ENCODE results near the gene HP. TPM values are rescaled to one million over a fixed set of nuclear protein-coding genes. Genes with fewer than 3 reads are reported as not detected.

The HP gene
- total and polyA plus RNA-seq, 2 donors (not counting 1 experiment from before 2014, with no cell fraction given): not detected

DNA sequence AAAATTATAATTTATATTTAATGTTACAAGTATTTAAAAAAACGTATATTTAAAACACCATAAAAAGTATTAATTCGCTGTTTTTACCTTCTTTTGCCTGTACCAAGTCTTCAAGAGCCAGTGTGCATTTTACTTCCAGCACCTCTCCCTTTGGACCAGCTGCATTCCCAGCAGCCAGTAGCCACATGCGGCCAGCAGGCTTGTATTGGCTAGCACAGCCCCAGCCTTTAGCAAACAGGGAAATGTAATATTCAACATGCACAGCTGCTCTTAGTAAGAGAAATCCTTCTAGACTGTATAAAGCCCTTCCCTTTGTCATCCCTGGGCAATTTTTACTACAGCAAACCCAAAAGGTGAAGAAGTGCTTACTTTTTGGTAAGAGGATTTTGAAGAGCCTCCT is 39.2 kb upstream of the HP start:
- Histone ChIP-seq H3K4me3 (ENCODE audit: control extremely low read depth in 1 of 5, extremely low read depth in 1 of 5, insufficient read depth in 1 of 5, low read depth in 2 of 5, low read length in 4 of 5) (no peak overlapping the region), H3K27ac (ENCODE audit: low read length in 2 of 2) (no peak overlapping the region), H3K27me3 (replicated peaks in 1 of 4; ENCODE audit: control extremely low read depth in 1 of 4, control insufficient read depth in 3 of 4, insufficient read depth in 4 of 4, low read length in 3 of 4) (no peaks in the 10 kb centered on the region), H3K9me3 (ENCODE audit: control extremely low read depth in 1 of 3, control insufficient read depth in 2 of 3, insufficient read depth in 1 of 3, low read length in 2 of 3) (no peaks in the 10 kb centered on the region), H3K79me2 (ENCODE audit: control insufficient read depth, insufficient read depth, low read length) (peaks cover 1% of the 10 kb centered on the region), H2AFZ (ENCODE audit: insufficient read depth, low read depth, low read length, poor library complexity, severe bottlenecking) (no peak overlapping the region), H4K20me1 (ENCODE audit: control insufficient read depth, insufficient read depth, low read length, poor library complexity, severe bottlenecking) (no peaks in the 10 kb centered on the region), H3K4me1 (ENCODE audit: control insufficient read depth in 2 of 2, insufficient read depth in 2 of 2, low read length in 2 of 2) (no peaks in the 10 kb centered on the region), H3K9ac (ENCODE audit: low read length) (no peak overlapping the region), H3K4me2 (replicated peaks; ENCODE audit: low read depth, low read length, poor library complexity, severe bottlenecking) (no peak overlapping the region), H3K36me3 (replicated peaks in 1 of 2; ENCODE audit: control extremely low read depth in 1 of 2, control insufficient read depth in 1 of 2, extremely low read depth in 1 of 2, insufficient read depth in 2 of 2, low read length in 1 of 2) (peaks cover 0 to 58% of the 10 kb centered on the region in 2 experiments)
- Mint-ChIP-seq H3K27me3 (no peaks in the 10 kb centered on the region), H3K9me3 (ENCODE audit: insufficient read depth) (no peaks in the 10 kb centered on the region), H3K4me1 (peaks cover 5% of the 10 kb centered on the region), H3K27ac (no peak overlapping the region), H3K4me3 (no peak overlapping the region)
- POLR2A ChIA-PET: no interaction called here
- 100% methylated on average over 1 of the region's 3 CpGs for WGBS (ENCODE audit: insufficient coverage)
- TF ChIP-seq EZH2 (IDR thresholded peaks at IDR 0.05; ENCODE audit: borderline replicate concordance, insufficient read depth, low read depth, low read length, poor library complexity, severe bottlenecking): no peak
- TF ChIP-seq, protein P1, sequence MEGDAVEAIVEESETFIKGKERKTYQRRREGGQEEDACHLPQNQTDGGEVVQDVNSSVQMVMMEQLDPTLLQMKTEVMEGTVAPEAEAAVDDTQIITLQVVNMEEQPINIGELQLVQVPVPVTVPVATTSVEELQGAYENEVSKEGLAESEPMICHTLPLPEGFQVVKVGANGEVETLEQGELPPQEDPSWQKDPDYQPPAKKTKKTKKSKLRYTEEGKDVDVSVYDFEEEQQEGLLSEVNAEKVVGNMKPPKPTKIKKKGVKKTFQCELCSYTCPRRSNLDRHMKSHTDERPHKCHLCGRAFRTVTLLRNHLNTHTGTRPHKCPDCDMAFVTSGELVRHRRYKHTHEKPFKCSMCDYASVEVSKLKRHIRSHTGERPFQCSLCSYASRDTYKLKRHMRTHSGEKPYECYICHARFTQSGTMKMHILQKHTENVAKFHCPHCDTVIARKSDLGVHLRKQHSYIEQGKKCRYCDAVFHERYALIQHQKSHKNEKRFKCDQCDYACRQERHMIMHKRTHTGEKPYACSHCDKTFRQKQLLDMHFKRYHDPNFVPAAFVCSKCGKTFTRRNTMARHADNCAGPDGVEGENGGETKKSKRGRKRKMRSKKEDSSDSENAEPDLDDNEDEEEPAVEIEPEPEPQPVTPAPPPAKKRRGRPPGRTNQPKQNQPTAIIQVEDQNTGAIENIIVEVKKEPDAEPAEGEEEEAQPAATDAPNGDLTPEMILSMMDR (IDR thresholded peaks at IDR 0.05): no peak
- DNase-seq: no peak
- ATAC-seq (ENCODE audit: low read depth): no peak
- CTCF ChIA-PET: no interaction called here
- intact Hi-C loops (cut with micrococcal nuclease): no loop called here

DNA sequence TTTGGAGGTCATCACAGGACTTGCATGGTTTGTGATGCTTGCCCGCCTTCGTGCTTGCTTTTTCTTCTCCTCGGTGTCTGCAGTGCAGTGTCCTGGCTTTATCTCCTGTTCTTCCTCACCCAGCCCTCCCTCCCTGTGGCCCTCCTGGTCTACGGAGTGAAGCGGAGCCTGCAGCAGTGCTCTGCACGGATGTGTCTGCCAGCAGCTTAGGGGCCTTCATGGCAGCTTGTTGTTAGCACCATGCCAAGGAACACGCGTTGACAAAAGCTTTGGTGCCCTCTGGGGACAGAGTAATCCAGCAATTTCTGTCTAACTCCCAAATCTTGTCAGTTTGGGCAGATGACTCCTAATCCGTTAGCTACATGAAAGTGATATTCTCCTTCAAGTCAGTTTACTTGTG is 35.8 kb upstream of the HP start:
- no peaks in the 10 kb centered on the region for H3K4me1 ChIP-seq (ENCODE audit: control insufficient read depth in 2 of 2, insufficient read depth in 2 of 2, low read length in 2 of 2)
- no peaks in the 10 kb centered on the region for H3K9me3 Mint-ChIP-seq (ENCODE audit: insufficient read depth)
- 93% methylated on average over 8 of the region's 9 CpGs for WGBS (ENCODE audit: insufficient coverage)
- no peak overlapping the region for H3K4me3 Mint-ChIP-seq
- CTCF ChIA-PET: interaction anchor here (1.0 kb wide), 1 partner anchor 13 kb away, joined by 3 read pairs; no protein-coding TSS in a partner anchor
- POLR2A ChIA-PET: no interaction called here
- H3K79me2 ChIP-seq (ENCODE audit: control insufficient read depth, insufficient read depth, low read length): no peaks in the 10 kb centered on the region
- no peak overlapping the region for H3K4me3 ChIP-seq (ENCODE audit: control extremely low read depth in 1 of 5, extremely low read depth in 1 of 5, insufficient read depth in 1 of 5, low read depth in 2 of 5, low read length in 4 of 5)
- TF ChIP-seq EZH2 (IDR thresholded peaks at IDR 0.05; ENCODE audit: borderline replicate concordance, insufficient read depth, low read depth, low read length, poor library complexity, severe bottlenecking): no peak
- TF ChIP-seq, protein P1 (IDR thresholded peaks at IDR 0.05): no peak
- H4K20me1 ChIP-seq (ENCODE audit: control insufficient read depth, insufficient read depth, low read length, poor library complexity, severe bottlenecking): no peaks in the 10 kb centered on the region
- peaks cover under 1 to 60% of the 10 kb centered on the region in 2 experiments for H3K36me3 ChIP-seq (replicated peaks in 1 of 2; ENCODE audit: control extremely low read depth in 1 of 2, control insufficient read depth in 1 of 2, extremely low read depth in 1 of 2, insufficient read depth in 2 of 2, low read length in 1 of 2)
- no peak for DNase-seq
- H2AFZ ChIP-seq (ENCODE audit: insufficient read depth, low read depth, low read length, poor library complexity, severe bottlenecking): no peak overlapping the region
- H3K27me3 ChIP-seq (replicated peaks in 1 of 4; ENCODE audit: control extremely low read depth in 1 of 4, control insufficient read depth in 3 of 4, insufficient read depth in 4 of 4, low read length in 3 of 4): no peaks in the 10 kb centered on the region
- H3K27ac Mint-ChIP-seq: no peak overlapping the region
- H3K9me3 ChIP-seq (ENCODE audit: control extremely low read depth in 1 of 3, control insufficient read depth in 2 of 3, insufficient read depth in 1 of 3, low read length in 2 of 3): no peaks in the 10 kb centered on the region
- H3K4me2 ChIP-seq (replicated peaks; ENCODE audit: low read depth, low read length, poor library complexity, severe bottlenecking): no peak overlapping the region
- intact Hi-C loops (cut with micrococcal nuclease): no loop called here
- no peak for ATAC-seq (ENCODE audit: low read depth)
- H3K9ac ChIP-seq (ENCODE audit: low read length): no peak overlapping the region
- H3K4me1 Mint-ChIP-seq: peaks cover 2% of the 10 kb centered on the region
- H3K27ac ChIP-seq (ENCODE audit: low read length in 2 of 2): no peak overlapping the region
- no peaks in the 10 kb centered on the region for H3K27me3 Mint-ChIP-seq
